SK-N-SH treated with all-trans-retinoic acid at 6 μM for 48 hours (cell line): Measurements from ENCODE around the gene MAP3K10.

ENCODE experiments used
- ATAC-seq: fragments of 200-7000 bp; cut with Tn5 transposase; 3 replicates; pipeline ENCODE4 v1.9.1; 2020; ENCODE audit warnings: mild to moderate bottlenecking, moderate library complexity
- ARNTL ChIP-seq: fragments of 450-650 bp; formaldehyde crosslinking; IDR thresholded peaks from 2 replicates; pipeline ENCODE4 v1.5.0; 2020; ENCODE audit warnings: low read depth, mild to moderate bottlenecking, moderate library complexity, borderline replicate concordance
- BACH2 ChIP-seq: fragments of 250-450 bp; sonication (Bioruptor Pico); IDR thresholded peaks from 2 replicates; pipeline ENCODE4 v1.9.0; 2021; ENCODE audit warnings: mild to moderate bottlenecking, borderline replicate concordance
- CSDC2 ChIP-seq: fragments of 250-450 bp; sonication (Bioruptor Pico); IDR thresholded peaks from 2 replicates; pipeline ENCODE4 v1.5.0; 2020; ENCODE audit warnings: mild to moderate bottlenecking, moderate library complexity
- ESRRG ChIP-seq: fragments of 250-450 bp; sonication (Bioruptor Pico); IDR thresholded peaks from 2 replicates; pipeline ENCODE4 v1.6.1; 2021; ENCODE audit warnings: mild to moderate bottlenecking
- GLIS3 ChIP-seq: fragments of 250-450 bp; sonication (Bioruptor Pico); IDR thresholded peaks from 2 replicates; pipeline ENCODE4 v1.5.0; 2020; ENCODE audit warnings: mild to moderate bottlenecking, moderate library complexity
- ISL1 ChIP-seq: fragments of 250-450 bp; sonication (Bioruptor Pico); IDR thresholded peaks from 2 replicates; pipeline ENCODE4 v2.1.2; 2022; ENCODE audit warnings: mild to moderate bottlenecking, moderate library complexity
- OSR1 ChIP-seq: fragments of 250-450 bp; sonication (Bioruptor Pico); IDR thresholded peaks from 2 replicates; pipeline ENCODE4 v1.8.0; 2022; ENCODE audit warnings: moderate library complexity, mild to moderate bottlenecking, inconsistent platforms
- PPARA ChIP-seq: fragments of 250-450 bp; sonication (Bioruptor Pico); IDR thresholded peaks from 2 replicates; pipeline ENCODE4 v1.5.0; 2020; ENCODE audit warnings: mild to moderate bottlenecking, borderline replicate concordance
- RARB ChIP-seq: fragments of 250-450 bp; sonication (Bioruptor Pico); IDR thresholded peaks from 2 replicates; pipeline ENCODE4 v1.8.0; 2021; ENCODE audit warnings: mild to moderate bottlenecking, moderate library complexity
- SNAI2 ChIP-seq: fragments of 250-450 bp; sonication (Bioruptor Pico); IDR thresholded peaks from 2 replicates; pipeline ENCODE4 v1.5.0; 2020; ENCODE audit warnings: mild to moderate bottlenecking, moderate library complexity
- TCF4 ChIP-seq: fragments of 250-450 bp; sonication (Bioruptor Pico); IDR thresholded peaks from 2 replicates; pipeline ENCODE4 v1.8.0; 2021; ENCODE audit warnings: mild to moderate bottlenecking, moderate library complexity, borderline replicate concordance
- TOX ChIP-seq: fragments of 250-450 bp; sonication (Bioruptor Pico); IDR thresholded peaks from 2 replicates; pipeline ENCODE4 v1.8.0; 2021; ENCODE audit warnings: mild to moderate bottlenecking, moderate library complexity, borderline replicate concordance
- ZC3H10 ChIP-seq: fragments of 250-450 bp; sonication (Bioruptor Pico); IDR thresholded peaks from 2 replicates; pipeline ENCODE4 v1.5.1; 2021; ENCODE audit warnings: mild to moderate bottlenecking, moderate library complexity
- ZFP3 ChIP-seq: fragments of 250-450 bp; sonication (Bioruptor Pico); IDR thresholded peaks from 2 replicates; pipeline ENCODE4 v1.5.0; 2020; ENCODE audit warnings: mild to moderate bottlenecking, moderate library complexity
- ZFP30 ChIP-seq: fragments of 450-650 bp; formaldehyde crosslinking; IDR thresholded peaks from 2 replicates; pipeline ENCODE4 v1.5.0; 2022; ENCODE audit warnings: mild to moderate bottlenecking, moderate library complexity
- ZNF565 ChIP-seq: fragments of 450-650 bp; formaldehyde crosslinking; conservative IDR thresholded peaks from 2 replicates; pipeline ENCODE4 v1.5.0; 2020; ENCODE audit warnings: low read depth, mild to moderate bottlenecking, moderate library complexity
- ZNF70 ChIP-seq: fragments of 450-650 bp; formaldehyde crosslinking; IDR thresholded peaks from 2 replicates; pipeline ENCODE4 v1.5.0; 2020; ENCODE audit warnings: mild to moderate bottlenecking, moderate library complexity
- ZNF8 ChIP-seq: fragments of 450-650 bp; formaldehyde crosslinking; IDR thresholded peaks from 2 replicates; pipeline ENCODE4 v1.5.0; 2020; ENCODE audit warnings: mild to moderate bottlenecking, moderate library complexity
- TF ChIP-seq, protein P1 (sequence below): fragments of 250-450 bp; sonication (Bioruptor Pico); IDR thresholded peaks from 2 replicates; pipeline ENCODE4 v1.5.1; 2020; ENCODE audit warnings: low read depth, mild to moderate bottlenecking, moderate library complexity
- TF ChIP-seq, protein P2 (sequence below): fragments of 250-450 bp; sonication (Bioruptor Pico); IDR thresholded peaks from 2 replicates; pipeline ENCODE4 v1.5.1; 2021; ENCODE audit warnings: mild to moderate bottlenecking, moderate library complexity
- TF ChIP-seq, protein P3 (sequence below): fragments of 250-450 bp; sonication (Bioruptor Pico); IDR thresholded peaks from 2 replicates; pipeline ENCODE4 v1.8.0; 2020; ENCODE audit warnings: mild to moderate bottlenecking, moderate library complexity, borderline replicate concordance
- TF ChIP-seq, protein P4 (sequence below): fragments of 250-450 bp; sonication (Bioruptor Pico); IDR thresholded peaks from 2 replicates; pipeline ENCODE4 v1.5.0; 2020; ENCODE audit warnings: mild to moderate bottlenecking, moderate library complexity
- TF ChIP-seq, protein P5 (sequence below): fragments of 250-450 bp; sonication (Bioruptor Pico); IDR thresholded peaks from 2 replicates; pipeline ENCODE4 v1.8.0; 2021; ENCODE audit warnings: low read depth, mild to moderate bottlenecking, moderate library complexity, borderline replicate concordance

Gene MAP3K10

DNA sequence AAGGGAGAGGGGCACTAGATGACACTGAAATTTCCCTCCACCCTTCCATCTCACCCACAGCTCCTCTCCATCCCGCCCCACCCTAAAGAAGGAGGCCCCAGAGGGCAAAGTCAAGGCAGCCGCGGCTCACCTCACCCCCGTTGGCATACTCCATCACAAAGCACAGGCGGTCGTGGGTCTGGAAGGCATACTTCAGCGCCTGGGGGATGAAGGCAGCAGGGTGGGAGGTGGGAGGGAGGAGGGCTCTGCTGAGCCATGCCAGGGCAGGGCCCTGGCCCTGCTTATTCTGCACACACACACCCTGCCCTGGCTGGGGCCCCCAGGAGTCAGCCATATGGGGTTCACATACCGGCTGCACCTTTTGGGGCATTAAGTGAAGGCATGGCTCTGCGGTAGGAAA lies 47.5 kb downstream of the MAP3K10 start:
- TF ChIP-seq PPARA (CRISPR knock-in tag) (no peak), ZNF8 (CRISPR knock-in tag) (no peak), BACH2 (no peak), ZFP30 (CRISPR knock-in tag) (no peak), OSR1 (CRISPR knock-in tag) (no peak), CSDC2 (CRISPR knock-in tag) (no peak), GLIS3 (CRISPR knock-in tag) (no peak), TOX (no peak), ZC3H10 (CRISPR knock-in tag) (no peak), ESRRG (CRISPR knock-in tag) (no peak), ZFP3 (no peak), ISL1 (no peak), TCF4 (CRISPR knock-in tag) (no peak)
- TF ChIP-seq, protein P1, sequence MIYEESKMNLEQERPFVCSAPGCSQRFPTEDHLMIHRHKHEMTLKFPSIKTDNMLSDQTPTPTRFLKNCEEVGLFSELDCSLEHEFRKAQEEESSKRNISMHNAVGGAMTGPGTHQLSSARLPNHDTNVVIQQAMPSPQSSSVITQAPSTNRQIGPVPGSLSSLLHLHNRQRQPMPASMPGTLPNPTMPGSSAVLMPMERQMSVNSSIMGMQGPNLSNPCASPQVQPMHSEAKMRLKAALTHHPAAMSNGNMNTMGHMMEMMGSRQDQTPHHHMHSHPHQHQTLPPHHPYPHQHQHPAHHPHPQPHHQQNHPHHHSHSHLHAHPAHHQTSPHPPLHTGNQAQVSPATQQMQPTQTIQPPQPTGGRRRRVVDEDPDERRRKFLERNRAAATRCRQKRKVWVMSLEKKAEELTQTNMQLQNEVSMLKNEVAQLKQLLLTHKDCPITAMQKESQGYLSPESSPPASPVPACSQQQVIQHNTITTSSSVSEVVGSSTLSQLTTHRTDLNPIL, result no peak
- TF ChIP-seq, protein P2, sequence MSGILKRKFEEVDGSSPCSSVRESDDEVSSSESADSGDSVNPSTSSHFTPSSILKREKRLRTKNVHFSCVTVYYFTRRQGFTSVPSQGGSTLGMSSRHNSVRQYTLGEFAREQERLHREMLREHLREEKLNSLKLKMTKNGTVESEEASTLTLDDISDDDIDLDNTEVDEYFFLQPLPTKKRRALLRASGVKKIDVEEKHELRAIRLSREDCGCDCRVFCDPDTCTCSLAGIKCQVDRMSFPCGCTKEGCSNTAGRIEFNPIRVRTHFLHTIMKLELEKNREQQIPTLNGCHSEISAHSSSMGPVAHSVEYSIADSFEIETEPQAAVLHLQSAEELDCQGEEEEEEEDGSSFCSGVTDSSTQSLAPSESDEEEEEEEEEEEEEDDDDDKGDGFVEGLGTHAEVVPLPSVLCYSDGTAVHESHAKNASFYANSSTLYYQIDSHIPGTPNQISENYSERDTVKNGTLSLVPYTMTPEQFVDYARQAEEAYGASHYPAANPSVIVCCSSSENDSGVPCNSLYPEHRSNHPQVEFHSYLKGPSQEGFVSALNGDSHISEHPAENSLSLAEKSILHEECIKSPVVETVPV (CRISPR knock-in tag), result no peak
- TF ChIP-seq, protein P3, sequence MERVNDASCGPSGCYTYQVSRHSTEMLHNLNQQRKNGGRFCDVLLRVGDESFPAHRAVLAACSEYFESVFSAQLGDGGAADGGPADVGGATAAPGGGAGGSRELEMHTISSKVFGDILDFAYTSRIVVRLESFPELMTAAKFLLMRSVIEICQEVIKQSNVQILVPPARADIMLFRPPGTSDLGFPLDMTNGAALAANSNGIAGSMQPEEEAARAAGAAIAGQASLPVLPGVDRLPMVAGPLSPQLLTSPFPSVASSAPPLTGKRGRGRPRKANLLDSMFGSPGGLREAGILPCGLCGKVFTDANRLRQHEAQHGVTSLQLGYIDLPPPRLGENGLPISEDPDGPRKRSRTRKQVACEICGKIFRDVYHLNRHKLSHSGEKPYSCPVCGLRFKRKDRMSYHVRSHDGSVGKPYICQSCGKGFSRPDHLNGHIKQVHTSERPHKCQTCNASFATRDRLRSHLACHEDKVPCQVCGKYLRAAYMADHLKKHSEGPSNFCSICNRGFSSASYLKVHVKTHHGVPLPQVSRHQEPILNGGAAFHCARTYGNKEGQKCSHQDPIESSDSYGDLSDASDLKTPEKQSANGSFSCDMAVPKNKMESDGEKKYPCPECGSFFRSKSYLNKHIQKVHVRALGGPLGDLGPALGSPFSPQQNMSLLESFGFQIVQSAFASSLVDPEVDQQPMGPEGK (CRISPR knock-in tag), result no peak
- TF ChIP-seq, all 23 proteins: peak for 0
- no peak for ATAC-seq

DNA sequence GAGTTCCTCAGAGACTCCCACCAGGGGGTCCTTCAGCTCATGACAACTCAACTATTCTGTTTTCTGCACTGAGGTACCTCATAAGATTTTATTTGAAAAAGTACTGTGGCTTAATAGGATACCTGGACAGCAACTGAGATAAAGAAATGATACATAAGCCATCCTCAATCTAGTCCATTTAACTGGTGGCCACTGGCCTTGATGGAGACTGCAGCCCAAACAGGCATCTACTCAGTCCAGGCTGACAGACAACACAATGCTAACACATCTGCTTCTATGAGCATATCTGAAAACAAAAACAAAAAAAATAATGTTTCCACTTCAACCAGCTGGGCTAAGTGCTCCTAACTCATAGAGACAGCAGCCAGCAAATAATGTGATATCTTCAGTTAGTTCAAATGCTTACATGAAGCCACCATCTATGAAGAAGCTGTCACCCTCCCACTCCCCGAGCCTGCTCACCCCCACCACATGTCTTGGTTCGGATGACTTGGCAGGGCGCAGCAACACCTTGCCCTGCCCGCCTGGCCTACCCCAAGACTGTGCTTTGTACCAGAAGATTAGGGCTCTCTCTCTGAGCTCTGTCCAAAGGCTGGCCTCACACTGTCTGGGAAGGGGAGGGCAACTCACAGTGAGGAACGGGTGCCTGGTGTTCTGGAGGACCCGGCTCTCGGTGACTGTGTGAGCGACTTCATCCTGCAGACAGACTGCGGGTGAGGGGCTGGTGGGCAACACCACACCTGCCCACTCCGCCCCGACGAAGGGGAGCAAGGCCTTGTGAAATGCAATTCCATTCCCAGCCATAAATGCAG lies 48.4 kb downstream of the MAP3K10 start:
- no peak for ATAC-seq
- TF ChIP-seq RARB, result no peak
- TF ChIP-seq PPARA (CRISPR knock-in tag), result no peak
- no peak for TF ChIP-seq SNAI2
- TF ChIP-seq, protein P3 (CRISPR knock-in tag), result no peak
- no peak for TF ChIP-seq BACH2
- no peak for TF ChIP-seq ZFP3
- TF ChIP-seq ZC3H10 (CRISPR knock-in tag), result no peak
- no peak for TF ChIP-seq ZFP30 (CRISPR knock-in tag)
- TF ChIP-seq, protein P1, result no peak
- TF ChIP-seq OSR1 (CRISPR knock-in tag), result no peak
- no peak for TF ChIP-seq ARNTL (CRISPR knock-in tag)
- TF ChIP-seq, protein P4, sequence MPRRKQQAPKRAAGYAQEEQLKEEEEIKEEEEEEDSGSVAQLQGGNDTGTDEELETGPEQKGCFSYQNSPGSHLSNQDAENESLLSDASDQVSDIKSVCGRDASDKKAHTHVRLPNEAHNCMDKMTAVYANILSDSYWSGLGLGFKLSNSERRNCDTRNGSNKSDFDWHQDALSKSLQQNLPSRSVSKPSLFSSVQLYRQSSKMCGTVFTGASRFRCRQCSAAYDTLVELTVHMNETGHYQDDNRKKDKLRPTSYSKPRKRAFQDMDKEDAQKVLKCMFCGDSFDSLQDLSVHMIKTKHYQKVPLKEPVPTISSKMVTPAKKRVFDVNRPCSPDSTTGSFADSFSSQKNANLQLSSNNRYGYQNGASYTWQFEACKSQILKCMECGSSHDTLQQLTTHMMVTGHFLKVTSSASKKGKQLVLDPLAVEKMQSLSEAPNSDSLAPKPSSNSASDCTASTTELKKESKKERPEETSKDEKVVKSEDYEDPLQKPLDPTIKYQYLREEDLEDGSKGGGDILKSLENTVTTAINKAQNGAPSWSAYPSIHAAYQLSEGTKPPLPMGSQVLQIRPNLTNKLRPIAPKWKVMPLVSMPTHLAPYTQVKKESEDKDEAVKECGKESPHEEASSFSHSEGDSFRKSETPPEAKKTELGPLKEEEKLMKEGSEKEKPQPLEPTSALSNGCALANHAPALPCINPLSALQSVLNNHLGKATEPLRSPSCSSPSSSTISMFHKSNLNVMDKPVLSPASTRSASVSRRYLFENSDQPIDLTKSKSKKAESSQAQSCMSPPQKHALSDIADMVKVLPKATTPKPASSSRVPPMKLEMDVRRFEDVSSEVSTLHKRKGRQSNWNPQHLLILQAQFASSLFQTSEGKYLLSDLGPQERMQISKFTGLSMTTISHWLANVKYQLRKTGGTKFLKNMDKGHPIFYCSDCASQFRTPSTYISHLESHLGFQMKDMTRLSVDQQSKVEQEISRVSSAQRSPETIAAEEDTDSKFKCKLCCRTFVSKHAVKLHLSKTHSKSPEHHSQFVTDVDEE (CRISPR knock-in tag), result no peak
- TF ChIP-seq, protein P2 (CRISPR knock-in tag), result no peak
- no peak for TF ChIP-seq ZNF565 (CRISPR knock-in tag)
- no peak for TF ChIP-seq GLIS3 (CRISPR knock-in tag)
- no peak for TF ChIP-seq CSDC2 (CRISPR knock-in tag)
- no peak for TF ChIP-seq ZNF8 (CRISPR knock-in tag)
- TF ChIP-seq, protein P5, sequence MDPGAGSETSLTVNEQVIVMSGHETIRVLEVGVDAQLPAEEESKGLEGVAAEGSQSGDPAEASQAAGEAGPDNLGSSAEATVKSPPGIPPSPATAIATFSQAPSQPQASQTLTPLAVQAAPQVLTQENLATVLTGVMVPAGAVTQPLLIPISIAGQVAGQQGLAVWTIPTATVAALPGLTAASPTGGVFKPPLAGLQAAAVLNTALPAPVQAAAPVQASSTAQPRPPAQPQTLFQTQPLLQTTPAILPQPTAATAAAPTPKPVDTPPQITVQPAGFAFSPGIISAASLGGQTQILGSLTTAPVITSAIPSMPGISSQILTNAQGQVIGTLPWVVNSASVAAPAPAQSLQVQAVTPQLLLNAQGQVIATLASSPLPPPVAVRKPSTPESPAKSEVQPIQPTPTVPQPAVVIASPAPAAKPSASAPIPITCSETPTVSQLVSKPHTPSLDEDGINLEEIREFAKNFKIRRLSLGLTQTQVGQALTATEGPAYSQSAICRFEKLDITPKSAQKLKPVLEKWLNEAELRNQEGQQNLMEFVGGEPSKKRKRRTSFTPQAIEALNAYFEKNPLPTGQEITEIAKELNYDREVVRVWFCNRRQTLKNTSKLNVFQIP (CRISPR knock-in tag), result no peak
- no peak for TF ChIP-seq TOX
- TF ChIP-seq ZNF70 (CRISPR knock-in tag), result no peak
